Keratinocyte (primary cell): ENCODE results near the gene COPZ2. TPM values are rescaled to one million over a fixed set of nuclear protein-coding genes. Genes with fewer than 3 reads are reported as not detected.

Experiments
- DNase-seq: peaks from one replicate; pipeline ENCODE4 v3.0.0-alpha.2; 2011; ENCODE audit warnings: low read depth, missing footprints, low spot score
- FAIRE-seq: peaks from 2 replicates; lab custom pipeline; 2011; peaks lifted over from hg19 to GRCh38; lab: Jason Lieb, UNC
- H2AFZ ChIP-seq: 2 replicates; pipeline ENCODE4 v1.6.0; 2012; ENCODE audit warnings: low read length, control low read depth, inconsistent platforms; ENCODE audit not compliant: control insufficient read depth
- H3K27ac ChIP-seq: 2 replicates; pipeline ENCODE4 v1.5.1; 2011; ENCODE audit warnings: low read length; ENCODE audit not compliant: control insufficient read depth, insufficient read depth
- H3K27me3 ChIP-seq: 3 replicates; pipeline ENCODE4 v1.6.0; 2011; ENCODE audit warnings: low read length; ENCODE audit not compliant: control insufficient read depth, insufficient read depth; ENCODE audit errors: extremely low read depth
- H3K36me3 ChIP-seq, 2 experiments: 2 replicates in 1 of 2; 3 replicates in 1 of 2; pipeline ENCODE4 v1.5.1; 2011; ENCODE audit warnings: low read length in 2 of 2, mild to moderate bottlenecking in 1 of 2; ENCODE audit not compliant: control insufficient read depth in 2 of 2, insufficient read depth in 2 of 2; ENCODE audit errors: extremely low read depth in 1 of 2
- H3K4me1 ChIP-seq: 3 replicates; pipeline ENCODE4 v1.5.1; 2011; ENCODE audit warnings: low read length; ENCODE audit not compliant: control insufficient read depth, insufficient read depth; ENCODE audit errors: extremely low read depth
- H3K4me2 ChIP-seq: 3 replicates; pipeline ENCODE4 v1.6.0; 2011; ENCODE audit warnings: low read depth, low read length; ENCODE audit not compliant: control insufficient read depth, insufficient read depth; ENCODE audit errors: extremely low read depth
- H3K4me3 ChIP-seq, 3 experiments: fragments of 200-600 bp in 1 of 3; sonication (generic) in 1 of 3; 2 replicates in 2 of 3; 3 replicates in 1 of 3; pipeline ENCODE4 v1.5.1; 2011 to 2016; ENCODE audit warnings: low read length in 3 of 3, mild to moderate bottlenecking in 3 of 3, control low read depth in 2 of 3, inconsistent platforms in 1 of 3, low read depth in 1 of 3, mixed read lengths in 1 of 3, mixed run types in 1 of 3, moderate library complexity in 1 of 3; ENCODE audit not compliant: control insufficient read depth in 2 of 3, insufficient read depth in 2 of 3; ENCODE audit errors: extremely low read depth in 1 of 3
- H3K79me2 ChIP-seq: 2 replicates; pipeline ENCODE4 v1.6.0; 2012; ENCODE audit warnings: low read length; ENCODE audit not compliant: control insufficient read depth, insufficient read depth
- H3K9ac ChIP-seq: 3 replicates; pipeline ENCODE4 v1.6.0; 2011; ENCODE audit warnings: low read length; ENCODE audit not compliant: control insufficient read depth, insufficient read depth; ENCODE audit errors: extremely low read depth
- H3K9me1 ChIP-seq: 3 replicates; pipeline ENCODE4 v1.6.0; 2011; ENCODE audit warnings: low read length; ENCODE audit not compliant: control insufficient read depth, insufficient read depth; ENCODE audit errors: extremely low read depth
- H3K9me3 ChIP-seq: 2 replicates; pipeline ENCODE4 v1.5.1; 2012; ENCODE audit warnings: low read depth, low read length; ENCODE audit not compliant: control insufficient read depth
- H4K20me1 ChIP-seq: 3 replicates; pipeline ENCODE4 v1.6.0; 2011; ENCODE audit warnings: low read length; ENCODE audit not compliant: control insufficient read depth, insufficient read depth; ENCODE audit errors: extremely low read depth
- CTCF ChIP-seq, 3 experiments: IDR thresholded peaks in 1 of 3; conservative IDR thresholded peaks in 1 of 3; optimal IDR thresholded peaks in 1 of 3; 2 replicates in 2 of 3; 3 replicates in 1 of 3; pipeline versions ENCODE3 to v1.5.1; 2011; ENCODE audit warnings: low read length in 3 of 3, mild to moderate bottlenecking in 3 of 3, moderate library complexity in 2 of 3, control low read depth in 1 of 3, inconsistent platforms in 1 of 3; ENCODE audit not compliant: insufficient read depth in 2 of 3; ENCODE audit errors: extremely low read depth in 1 of 3
- EZH2 ChIP-seq: IDR thresholded peaks from one replicate; pipeline ENCODE4 v1.6.1; 2012; ENCODE audit warnings: inconsistent platforms, mild to moderate bottlenecking, low read length, moderate library complexity
- dilution Hi-C: fragments of 300-500 bp; cut with MboI; formaldehyde crosslinking; loops from one replicate; pipeline ENCODE4 v1.7.0; 2020; ENCODE audit warnings: low sequenced_read_pairs; ENCODE audit not compliant: extremely low pct_ligation_motif_present
- polyA plus RNA-seq, 5 experiments: library from polyadenylated mRNA; depleted of rRNA in 3 of 5; stranded (reverse) in 3 of 5; stranded (forward) in 1 of 5; unstranded in 1 of 5; fragments of >200 nt; gene quantifications; 1 replicate in 1 of 5; 2 replicates in 3 of 5; 3 replicates in 1 of 5; pipeline versions ENCODE4 v1.2.1 to v1.2.3, GENCODE V29; 2011 to 2012; ENCODE audit warnings: missing spikeins in 2 of 5, low read depth in 1 of 5, low replicate concordance in 1 of 5

The COPZ2 gene
- polyA plus RNA-seq, 1 donor (not counting 4 experiments of a cell fraction or from before 2014, with no cell fraction given), result 11.1 TPM

- DNase-seq (no peak), FAIRE-seq (no peak)
- H3K9ac ChIP-seq, result peak overlapping the region; percentile 59
- no peak for TF ChIP-seq CTCF (optimal IDR thresholded peaks at IDR 0.05 in 1 of 3, IDR thresholded peaks at IDR 0.05 in 1 of 3, conservative IDR thresholded peaks at IDR 0.05 in 1 of 3; ENCODE audit: extremely low read depth in 1 of 3, insufficient read depth in 2 of 3, low read length in 3 of 3)
- no peak for TF ChIP-seq EZH2
- no peaks in the 10 kb centered on the region for H3K36me3 ChIP-seq
- no peaks in the 10 kb centered on the region for H3K27me3 ChIP-seq
- peak overlapping the region; percentile 85 for H3K27ac ChIP-seq
- no peaks in the 10 kb centered on the region for H3K9me3 ChIP-seq
- peak overlapping the region; percentile 97 for H3K4me2 ChIP-seq
- dilution Hi-C loops, result no loop called here
- H3K79me2 ChIP-seq, result no peaks in the 10 kb centered on the region
- no peaks in the 10 kb centered on the region for H4K20me1 ChIP-seq
- H3K4me3 ChIP-seq, result peak overlapping the region; percentile 39 to 89 (median 52)
- H2AFZ ChIP-seq, result peak overlapping the region; percentile 21
- H3K9me1 ChIP-seq, result peaks cover 3% of the 10 kb centered on the region
- H3K4me1 ChIP-seq, result peaks cover 48% of the 10 kb centered on the region
These were observed 11.6 kb downstream of the COPZ2 start for GRCh38 chr17:48025904-48026501.

DNA sequence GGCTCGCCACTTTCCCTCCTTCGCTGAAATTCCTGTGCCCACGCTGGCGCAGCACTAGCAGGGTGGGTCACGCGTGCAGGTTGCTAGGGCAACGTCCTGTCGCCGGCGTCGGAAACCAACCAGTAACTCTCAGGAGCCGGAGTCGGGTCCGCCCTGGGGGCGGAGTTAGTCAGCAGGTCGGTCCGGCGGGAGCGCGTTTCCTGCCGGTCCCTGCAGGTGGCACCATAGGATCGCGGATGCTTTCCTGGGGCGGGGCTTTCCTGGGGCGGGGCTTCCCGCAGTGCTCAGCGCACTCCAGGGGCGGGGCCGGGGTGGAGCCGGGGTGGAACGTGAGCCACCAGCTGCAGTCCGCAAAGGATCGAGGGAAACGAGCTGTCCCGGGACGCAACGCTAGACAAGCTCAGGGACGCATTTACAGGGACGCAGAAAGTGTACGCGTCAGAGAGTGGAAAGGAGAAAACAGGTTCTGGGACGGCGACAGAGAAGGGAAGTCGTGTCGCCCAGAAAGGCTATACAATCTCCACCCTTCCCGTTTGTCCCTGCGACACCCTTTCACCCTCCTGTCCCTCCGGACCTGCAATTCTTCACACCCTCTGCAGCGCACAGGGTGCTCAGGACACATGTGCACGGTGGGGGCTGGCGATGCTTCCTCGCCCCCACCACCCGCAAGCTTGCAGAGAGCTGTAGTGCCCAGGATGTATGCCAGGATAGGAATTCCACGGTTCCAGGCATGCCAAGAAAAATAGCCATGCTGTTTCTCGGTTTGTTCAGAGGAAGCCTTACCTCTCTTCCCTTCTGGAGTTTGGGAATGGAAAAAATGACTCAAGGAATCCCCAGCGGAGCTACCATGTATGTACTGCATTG, 12.3 kb downstream of the COPZ2 start:
- peak overlapping the region; percentile 73 for H3K9ac ChIP-seq
- H3K4me2 ChIP-seq, result peak overlapping the region; percentile 97
- peak overlapping the region; percentile 85 for H3K27ac ChIP-seq
- FAIRE-seq (peak; percentile 5), DNase-seq (peak; percentile 89)
- H3K79me2 ChIP-seq, result no peaks in the 10 kb centered on the region
- H4K20me1 ChIP-seq, result no peaks in the 10 kb centered on the region
- peaks cover 42% of the 10 kb centered on the region for H3K4me1 ChIP-seq
- TF ChIP-seq CTCF (optimal IDR thresholded peaks at IDR 0.05 in 1 of 3, IDR thresholded peaks at IDR 0.05 in 1 of 3, conservative IDR thresholded peaks at IDR 0.05 in 1 of 3; ENCODE audit: extremely low read depth in 1 of 3, insufficient read depth in 2 of 3, low read length in 3 of 3), result peak; percentile 56 to 94 (median 92)
- no peak for TF ChIP-seq EZH2
- H3K36me3 ChIP-seq, result no peaks in the 10 kb centered on the region
- peaks cover 3% of the 10 kb centered on the region for H3K9me1 ChIP-seq
- H3K27me3 ChIP-seq, result no peaks in the 10 kb centered on the region
- dilution Hi-C loops, result no loop called here
- peak overlapping the region; percentile 39 to 89 (median 66) for H3K4me3 ChIP-seq
- peak overlapping the region; percentile 86 for H2AFZ ChIP-seq
- no peaks in the 10 kb centered on the region for H3K9me3 ChIP-seq
